GM18909 (cell line): Measurements from ENCODE around the gene GRID1.
"Not testable (repeated sequence)": the region's sequence is repeated elsewhere in the genome, so short reads cannot be mapped to it uniquely, and the experiment has no call there.

ENCODE experiments used
- ATAC-seq: cut with Tn5 transposase; IDR thresholded peaks from one replicate; pipeline ENCODE4 v1.9.1; 2021; ENCODE audit warnings: mild to moderate bottlenecking; ENCODE audit not compliant: unreplicated experiment, poor library complexity

Gene GRID1

GRCh38 chr10:86104156-86104555 lies 262.4 kb downstream of the GRID1 start:
- ATAC-seq, result no peak

DNA sequence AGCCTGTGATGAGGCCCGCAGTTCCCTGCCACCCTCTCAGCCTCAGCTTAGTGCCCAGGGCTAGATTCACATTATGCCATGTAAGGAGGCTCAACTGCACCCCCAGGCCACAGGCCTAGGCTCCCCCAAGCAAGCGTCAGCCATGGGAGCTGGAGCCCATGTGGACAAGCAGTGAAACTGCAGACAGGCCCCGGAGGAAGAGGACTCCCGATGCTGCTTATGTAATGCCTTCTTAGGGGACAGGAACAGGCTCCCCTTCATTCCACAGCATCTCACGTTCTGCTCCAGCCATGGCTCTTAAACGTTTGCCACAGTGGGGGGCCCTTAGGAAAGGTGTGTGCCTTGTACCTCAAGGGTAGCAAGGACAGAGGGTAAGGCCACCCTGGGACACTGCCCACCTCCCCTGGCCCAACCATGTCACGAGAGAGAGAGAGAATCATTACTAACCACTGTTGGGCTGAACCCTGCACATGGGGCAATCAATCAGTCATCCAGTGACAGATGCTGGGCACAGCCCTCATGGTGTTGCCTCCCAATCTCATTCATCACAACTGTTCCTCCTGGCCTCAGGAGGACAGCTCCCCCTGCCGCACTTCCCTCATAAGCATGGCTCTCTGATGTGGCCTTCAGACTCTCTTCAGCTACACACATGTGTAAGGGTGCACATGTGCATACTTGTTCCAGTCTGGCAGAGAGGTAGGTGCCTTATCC lies 263.0 kb downstream of the GRID1 start:
- ATAC-seq, result no peak

- no peak for ATAC-seq
These were observed 264.1 kb downstream of the GRID1 start for GRCh38 chr10:86102451-86102850.

DNA sequence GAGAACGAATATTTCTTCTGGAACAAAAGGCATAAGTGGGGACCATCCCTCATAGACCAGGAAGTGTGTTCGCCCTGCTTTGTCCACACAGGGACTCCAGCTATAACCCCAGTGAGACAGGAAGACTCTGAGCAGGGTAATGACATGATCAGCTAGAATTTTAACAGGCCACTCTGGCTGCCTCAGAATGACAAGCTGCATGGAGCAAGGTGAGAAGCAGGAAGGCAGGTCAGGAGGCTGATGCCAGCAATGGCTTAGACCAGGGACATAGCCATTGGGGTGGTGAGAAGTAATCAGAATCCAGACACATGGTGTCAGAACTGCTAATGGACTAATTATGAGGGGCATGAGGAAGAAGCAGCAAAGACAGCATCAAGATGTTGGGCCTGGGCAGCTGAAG lies 264.6 kb downstream of the GRID1 start:
- ATAC-seq, result no peak

DNA sequence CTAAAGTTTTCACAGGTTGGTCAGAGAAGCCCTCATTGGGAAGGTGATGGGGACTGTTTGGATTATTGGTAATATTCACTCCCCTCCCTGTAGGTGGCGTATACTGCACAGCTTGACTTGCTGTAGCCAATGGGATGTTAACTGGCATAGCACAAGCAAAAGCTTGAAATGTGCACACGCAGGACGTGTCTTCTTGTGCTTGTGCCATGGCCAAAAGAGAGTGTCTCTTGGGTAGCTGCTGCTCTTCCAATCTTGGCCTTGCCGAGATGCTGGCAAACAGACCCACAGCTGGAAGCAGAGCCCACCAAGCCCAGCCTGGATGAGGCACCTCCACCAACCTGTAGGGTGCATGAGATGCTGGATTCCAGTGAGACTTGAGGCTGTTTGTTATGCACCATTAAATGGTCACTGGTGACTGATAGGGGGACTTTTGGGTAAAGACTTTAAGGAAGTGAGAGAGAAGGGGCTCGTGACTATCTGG lies 266.0 kb downstream of the GRID1 start:
- ATAC-seq, result peak; percentile 80

DNA sequence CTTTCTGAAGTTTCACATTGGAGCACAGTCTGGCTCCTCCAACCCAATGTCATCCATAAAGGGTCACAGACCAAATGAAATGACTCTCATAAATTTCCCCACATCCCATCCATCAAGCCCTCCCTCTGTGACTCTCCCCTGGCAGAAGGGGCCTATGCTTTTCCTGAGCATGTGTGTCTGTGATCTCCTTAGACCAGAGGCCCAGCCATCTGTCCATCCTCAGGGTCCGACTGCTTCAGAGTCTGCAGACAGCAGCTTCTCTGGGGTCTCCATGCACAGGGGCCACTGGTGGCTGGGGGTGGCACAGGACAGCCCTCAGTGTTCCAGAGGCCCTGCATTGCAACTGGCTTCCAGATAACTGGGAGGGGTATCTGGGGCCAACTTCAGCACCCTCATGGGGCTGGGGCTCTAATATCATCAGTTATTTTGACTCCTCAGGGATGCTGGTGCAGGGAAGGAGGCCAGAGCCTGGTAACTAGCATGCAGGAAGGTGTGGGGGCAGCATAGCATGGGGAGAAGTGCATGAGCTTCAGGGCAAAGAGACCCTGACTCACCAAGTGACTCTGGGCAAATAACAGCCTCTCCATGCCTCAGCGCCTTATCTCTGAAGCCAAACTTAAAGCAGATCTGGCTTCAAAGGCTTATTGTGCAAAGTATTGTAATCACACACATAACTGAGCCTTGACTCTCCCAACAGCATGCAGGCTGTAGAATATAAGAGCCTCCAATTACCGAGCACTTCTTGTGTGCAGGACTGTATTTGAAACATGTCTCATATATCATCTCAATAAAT lies 266.9 kb downstream of the GRID1 start:
- no peak for ATAC-seq

DNA sequence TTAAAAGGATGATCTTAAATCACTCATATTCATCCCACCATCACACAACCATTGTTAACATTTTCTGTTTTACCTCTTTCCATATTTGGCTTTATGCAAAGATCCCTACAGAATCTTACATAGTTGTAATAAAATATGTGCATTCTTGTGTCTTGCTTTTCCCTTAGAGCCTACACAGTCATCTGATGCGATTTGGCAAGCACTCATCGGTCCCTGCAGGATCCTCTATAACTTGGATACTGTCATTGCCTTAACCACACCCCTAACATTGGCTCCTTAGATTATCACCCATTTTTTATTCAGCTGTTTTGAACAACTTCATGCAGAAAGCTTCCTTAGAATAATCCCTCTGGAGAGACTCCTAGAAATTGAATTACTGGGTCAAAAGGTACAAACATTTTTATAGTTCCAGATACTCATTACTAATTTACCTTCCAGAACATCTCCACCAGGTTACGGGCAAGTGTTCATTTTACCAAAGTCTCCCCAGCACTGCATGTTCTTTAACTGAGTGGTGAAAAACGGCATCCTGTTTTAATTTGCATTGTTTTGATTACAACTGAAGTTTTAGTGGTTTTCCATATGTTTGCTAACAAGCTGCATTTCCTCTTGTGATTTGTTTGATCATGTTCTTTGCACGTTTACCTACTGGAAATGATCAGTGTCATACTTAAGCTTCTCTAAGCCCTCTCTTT lies 268.3 kb downstream of the GRID1 start:
- ATAC-seq, result no peak

GRCh38 chr10:86095061-86095460 lies 271.5 kb downstream of the GRID1 start:
- ATAC-seq, result not testable (repeated sequence)

GRCh38 chr10:86092311-86092710 lies 274.3 kb downstream of the GRID1 start:
- not testable (repeated sequence) for ATAC-seq

DNA sequence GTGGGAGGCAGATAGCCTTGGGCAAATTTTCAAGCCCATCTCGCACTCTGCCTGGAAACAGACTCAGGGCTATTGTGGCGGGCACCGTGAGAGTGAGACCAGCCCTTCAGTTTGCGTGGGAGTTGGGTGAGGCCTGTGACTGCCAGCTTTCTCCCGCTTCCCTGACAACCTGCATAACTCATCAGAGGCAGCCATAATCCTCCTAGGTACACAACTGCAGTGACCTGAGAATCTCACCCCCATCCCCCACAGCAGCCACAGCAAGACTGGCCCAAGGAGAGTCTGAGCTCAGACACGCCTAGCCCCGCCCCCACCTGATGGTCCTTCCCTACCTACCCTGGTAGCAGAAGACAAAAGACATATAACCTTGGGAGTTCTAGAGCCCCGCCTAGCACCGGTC lies 275.4 kb downstream of the GRID1 start:
- ATAC-seq, result no peak

GRCh38 chr10:86090807-86091206 lies 275.8 kb downstream of the GRID1 start:
- ATAC-seq, result no peak

DNA sequence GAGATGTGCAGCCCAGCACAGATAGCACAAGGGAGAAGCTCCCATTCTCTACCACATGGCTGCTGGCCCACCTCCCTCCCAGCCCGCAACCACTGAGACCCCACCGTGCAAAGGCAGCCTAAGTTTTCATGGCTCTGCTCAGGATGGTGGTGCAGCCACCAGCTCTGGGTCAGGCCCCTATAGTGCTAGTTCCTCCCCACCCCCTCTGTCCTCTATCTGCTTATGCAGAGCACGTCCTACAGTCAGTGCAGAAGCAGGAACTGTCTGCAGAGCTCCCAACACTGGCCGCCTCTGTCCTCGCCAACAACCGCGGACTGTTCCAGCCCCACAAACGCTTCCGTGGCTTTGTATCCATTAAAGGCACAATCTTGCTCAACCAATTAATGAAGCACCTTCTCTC lies 278.9 kb downstream of the GRID1 start:
- no peak for ATAC-seq

DNA sequence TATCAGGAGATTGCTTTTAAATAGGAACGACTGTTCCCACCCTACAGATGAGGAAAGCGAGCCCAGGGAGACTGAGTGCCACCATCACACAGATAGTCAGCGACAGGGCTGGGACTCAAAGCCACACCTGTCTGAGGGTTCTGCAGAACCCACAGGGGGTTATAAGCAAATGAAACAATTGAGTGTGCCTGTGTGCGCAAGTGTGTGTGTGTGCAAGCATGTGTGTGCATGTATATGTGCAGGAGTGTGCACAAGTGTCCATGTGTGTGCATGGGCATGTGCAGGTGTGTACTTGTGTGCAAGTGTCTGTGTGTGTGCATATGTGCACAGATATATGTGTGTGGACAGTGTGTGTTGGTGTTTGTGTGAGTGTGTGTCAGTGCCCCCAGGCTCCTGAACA lies 280.2 kb downstream of the GRID1 start:
- ATAC-seq, result no peak

- ATAC-seq, result no peak
These were observed 280.9 kb downstream of the GRID1 start for GRCh38 chr10:86085686-86086085.

GRCh38 chr10:86085136-86085535 lies 281.5 kb downstream of the GRID1 start:
- no peak for ATAC-seq

DNA sequence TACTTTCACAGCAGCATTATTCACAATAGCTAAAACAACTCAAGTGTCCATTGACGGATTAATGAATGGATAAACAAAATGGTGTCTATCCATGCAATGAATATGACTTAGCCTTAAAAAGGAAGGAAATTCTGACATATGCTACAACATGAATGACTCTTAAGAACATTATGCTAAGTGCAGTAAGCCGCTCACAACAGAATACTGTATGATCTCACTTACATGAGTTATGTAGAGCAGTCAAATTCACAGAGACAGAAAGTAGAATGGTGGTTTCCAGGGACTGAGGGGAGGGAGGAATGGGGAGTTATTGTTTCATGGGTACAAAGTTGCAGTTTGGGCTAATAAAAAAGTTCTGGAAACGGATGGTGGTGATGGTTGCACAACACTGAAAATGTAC lies 282.0 kb downstream of the GRID1 start:
- ATAC-seq, result no peak

DNA sequence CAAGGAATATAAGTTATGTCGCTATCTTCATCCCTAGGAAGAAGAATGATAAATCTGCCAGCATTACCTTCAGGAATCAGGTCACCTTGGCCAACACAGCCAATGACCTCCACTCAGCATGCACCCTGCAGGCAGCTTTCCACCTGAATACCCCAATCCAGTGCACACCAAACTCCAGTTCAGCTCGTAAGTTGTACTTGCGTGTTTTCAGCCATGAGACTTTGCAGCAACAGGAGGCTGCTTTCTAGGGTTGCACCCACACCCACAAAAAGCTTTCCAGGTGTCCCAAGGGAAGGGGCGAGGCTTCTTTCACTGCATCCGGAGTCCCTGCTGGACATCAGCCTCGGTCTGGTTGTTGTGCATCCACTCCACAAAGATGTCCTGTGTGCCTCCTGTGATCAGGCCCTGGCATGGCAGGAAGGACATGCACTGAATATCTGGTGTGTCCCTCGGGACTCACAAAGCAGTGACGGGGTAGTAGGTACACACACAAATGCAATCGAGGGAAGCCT lies 282.9 kb downstream of the GRID1 start:
- no peak for ATAC-seq

GRCh38 chr10:86083206-86083605 lies 283.4 kb downstream of the GRID1 start:
- no peak for ATAC-seq

DNA sequence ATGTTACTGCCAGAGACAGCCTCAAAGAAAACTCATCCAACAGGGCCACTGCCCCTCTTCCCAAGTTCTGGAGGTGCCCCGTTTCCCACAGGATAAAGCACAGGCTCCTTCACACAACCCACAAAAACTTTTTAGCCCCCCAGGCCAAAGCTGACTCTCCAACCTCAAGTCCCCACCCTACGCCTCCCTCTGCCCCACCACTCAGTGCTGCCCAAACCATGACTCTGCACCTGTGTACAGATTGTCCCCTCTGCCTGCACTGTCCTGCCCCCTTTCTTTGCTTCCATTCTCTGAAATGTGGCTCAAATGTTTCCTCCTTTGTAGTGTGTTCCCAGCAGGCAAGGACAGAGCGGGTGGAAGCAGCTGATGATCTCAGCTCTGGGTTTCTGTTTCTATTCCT lies 284.0 kb downstream of the GRID1 start:
- ATAC-seq, result no peak

DNA sequence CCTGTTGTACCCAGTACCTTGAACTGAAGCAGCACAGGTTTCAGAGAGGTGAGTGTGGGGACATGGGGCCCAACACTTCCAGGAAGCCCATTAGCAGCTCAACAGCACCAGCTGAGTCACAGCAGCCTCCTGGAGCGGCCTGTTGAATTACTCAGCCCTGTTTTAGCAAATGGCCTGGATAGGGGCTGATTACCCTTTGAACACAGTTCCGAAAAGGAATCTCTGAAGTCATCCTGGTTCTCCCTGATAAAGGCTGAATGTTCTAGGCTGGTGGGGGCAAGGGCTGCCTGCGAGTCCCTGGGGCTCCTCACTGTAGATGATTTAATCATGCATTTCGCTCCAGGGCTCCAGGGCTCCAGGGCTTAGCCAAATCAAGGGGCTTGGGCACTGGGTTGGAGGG lies 287.5 kb downstream of the GRID1 start:
- ATAC-seq, result no peak

DNA sequence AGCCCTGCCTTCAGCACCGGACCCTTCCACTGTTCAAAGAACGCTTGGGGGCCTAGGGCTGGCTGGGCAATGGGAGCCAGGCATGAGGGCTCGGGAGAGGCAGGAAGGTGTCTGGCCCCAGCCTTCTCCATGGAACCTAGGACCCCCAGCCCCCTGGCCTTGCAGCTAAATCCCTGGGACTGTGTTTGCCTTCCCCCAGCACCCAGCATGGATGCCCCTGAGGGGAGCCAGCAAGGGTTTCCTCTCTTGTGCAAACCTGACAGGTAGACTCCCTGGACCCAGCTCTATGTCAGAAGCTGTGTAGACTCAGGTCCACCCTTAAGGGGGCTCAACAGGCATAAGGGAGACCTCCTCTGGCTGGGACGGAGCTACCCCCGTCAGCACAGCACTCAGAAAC lies 288.0 kb downstream of the GRID1 start:
- ATAC-seq, result no peak
